Activated naive CD4-positive, alpha-beta T cell treated with Interleukin-2 at 50 U/mL for 16 hours (primary cell): Measurements from ENCODE around the gene CRYL1.

Source experiments
- DNase-seq: peaks from one replicate; pipeline ENCODE4 v3.0.0-alpha.2; 2020

CRYL1 gene

DNA sequence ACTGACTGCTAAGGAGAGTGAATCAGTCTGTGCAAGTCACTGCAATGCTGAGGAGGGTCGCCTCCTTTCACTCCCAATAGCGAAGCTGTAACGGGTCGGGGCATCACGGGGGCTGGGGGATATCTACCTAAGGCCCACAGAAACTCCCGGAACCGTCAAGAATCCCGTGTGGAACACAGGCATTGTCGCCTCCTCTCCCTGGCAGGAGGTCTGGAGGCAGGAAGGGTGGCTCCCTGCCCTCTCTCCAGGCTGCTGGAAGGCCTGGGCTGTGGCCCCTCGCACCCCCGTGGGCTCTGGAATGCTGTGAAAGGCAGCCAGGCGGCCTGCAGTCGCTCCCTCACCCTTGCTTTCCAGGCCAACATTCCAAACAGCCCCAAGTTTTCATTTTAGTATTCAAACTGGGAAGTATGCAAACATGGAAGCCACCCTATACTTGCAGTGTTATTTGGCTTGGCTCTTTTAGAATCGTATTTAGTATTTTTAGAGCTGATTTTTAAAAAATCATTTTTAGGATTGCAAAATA is 109.4 kb downstream of the CRYL1 start:
- no peak for DNase-seq

DNA sequence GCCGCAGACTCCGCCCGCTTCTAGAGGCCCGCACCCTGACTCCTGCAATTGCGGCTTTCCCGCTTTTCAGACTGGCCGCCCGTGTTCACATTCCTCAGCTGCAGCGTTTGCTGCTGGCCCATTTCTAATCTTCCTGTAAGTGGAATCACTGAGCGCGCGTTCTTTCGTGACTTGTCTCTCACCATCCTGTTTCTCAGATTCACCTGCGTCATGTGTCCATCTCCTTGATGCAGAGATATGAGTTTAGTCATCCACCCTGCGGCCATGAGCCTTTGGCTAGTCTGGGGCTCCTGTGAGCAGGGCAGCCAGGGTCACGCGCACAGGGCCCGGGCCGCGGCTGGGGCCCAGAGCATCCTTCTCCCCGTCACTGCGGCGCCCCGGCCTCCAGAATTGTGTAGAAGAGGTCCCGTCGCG is 110.0 kb downstream of the CRYL1 start:
- DNase-seq, result no peak

DNA sequence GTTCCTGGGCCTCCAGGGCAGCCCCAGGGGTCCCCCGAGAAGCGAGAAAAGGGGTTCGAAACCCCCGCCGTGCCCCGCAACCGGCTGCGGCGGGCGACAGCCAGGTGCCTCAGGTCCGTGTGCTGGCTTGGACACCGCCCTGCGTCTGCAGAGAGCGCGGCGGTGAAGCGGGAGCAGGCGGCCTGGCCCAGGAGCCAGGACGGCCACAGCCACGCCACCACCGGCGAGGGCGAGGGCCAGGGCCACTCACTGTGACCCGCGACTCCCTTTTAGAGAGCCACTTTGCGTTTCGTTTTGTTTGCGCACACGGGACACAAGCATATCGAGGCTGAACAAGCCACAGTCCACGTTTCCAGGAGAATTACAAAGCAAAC is 110.4 kb downstream of the CRYL1 start:
- no peak for DNase-seq

DNA sequence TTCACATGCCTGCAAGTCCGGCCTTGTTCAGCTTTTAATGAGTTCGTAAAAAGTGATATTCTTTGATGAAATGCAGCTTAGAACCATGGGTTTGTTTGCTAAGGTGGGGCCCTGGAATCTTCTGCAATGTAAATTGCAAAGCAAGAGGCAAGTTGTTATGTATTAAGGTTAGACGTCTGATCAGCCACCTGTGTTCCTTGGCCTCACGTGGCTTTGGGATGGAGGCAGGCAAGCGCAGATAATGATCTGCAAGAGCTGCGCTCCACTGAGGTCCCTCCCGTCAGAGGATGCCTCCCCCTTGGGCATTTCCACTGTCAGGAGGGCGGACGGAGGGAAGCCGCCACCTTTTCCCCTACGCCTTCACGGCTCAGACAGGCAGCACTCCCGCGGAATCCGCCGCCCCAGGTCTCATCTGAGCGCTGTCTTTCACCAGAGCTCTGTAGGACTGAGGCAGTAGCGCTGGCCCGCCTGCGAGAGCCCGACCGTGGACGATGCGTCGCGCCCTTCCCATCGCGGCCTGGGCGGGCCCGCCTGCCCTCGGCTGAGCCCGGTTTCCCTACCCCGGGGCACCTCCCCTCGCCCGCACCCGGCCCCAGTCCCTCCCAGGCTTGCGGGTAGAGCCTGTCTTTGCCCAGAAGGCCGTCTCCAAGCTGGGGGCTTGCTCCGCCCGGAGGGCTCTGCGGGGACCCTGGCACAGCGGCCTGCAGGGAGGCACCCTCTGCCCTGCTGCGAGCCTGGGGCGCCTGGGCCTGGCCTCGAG is 110.9 kb downstream of the CRYL1 start:
- no peak for DNase-seq

DNA sequence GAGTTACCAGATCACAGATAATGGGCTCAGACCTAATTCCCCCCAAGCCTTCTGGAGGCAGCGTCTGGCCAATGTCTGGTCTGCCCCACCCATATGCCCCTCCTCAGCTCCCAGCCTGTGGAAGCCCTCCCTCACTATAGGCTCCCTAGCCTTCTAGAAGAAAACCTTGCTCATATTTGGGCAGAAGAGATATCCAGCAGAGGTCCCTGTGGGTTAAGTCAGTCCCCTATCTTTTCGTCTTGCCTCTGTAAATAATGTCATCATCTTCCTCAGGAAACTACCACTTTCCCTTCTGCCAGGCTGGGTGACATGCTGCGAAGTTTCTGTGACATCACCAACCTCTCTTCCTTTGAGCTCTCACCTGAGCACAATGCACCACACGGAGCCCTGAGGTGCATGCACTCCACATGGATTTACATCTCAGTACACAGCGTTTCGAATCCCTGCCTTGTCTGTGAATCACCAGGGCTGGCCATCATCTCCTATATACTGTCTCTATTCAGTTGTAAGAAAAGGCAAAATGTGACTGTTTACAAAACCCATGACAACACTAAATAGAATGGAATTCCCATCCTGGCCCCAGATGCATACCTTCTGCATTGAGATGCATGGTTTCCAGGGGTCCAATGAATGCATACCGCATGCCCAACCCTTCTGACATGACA is 112.8 kb downstream of the CRYL1 start:
- DNase-seq, result peak; percentile 21

DNA sequence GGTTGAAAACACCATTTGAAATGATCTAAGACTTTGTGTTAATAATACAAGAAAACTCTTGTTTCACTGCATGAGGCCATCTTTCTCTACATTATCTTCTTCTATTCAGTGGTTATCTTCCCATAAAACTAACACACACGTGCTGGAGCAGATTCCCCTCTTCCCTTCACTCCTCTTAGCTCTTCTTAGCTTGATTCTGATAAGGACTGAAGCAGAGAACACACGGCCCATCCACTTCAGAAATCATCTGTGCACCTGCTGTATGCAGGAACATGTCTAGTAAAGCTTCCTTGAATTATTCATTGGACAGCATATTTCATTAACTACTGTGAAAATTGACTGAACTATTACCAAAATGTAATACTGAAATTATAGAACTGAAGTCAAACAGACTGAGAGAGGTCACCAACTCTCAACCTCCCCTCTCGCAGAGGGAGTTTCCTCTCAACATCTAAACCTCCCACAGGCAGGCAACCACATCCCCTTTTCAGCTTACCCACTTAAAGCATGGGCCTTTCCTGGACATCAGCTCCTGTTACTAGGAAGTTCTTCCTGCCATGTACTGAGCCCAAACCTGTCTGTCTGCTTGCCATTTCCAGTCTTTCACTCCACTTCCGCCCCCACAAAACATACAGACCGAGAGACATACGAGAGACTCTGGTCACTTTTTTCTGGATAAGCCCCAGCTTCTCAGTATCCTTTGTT is 113.9 kb downstream of the CRYL1 start:
- DNase-seq, result peak; percentile 44

DNA sequence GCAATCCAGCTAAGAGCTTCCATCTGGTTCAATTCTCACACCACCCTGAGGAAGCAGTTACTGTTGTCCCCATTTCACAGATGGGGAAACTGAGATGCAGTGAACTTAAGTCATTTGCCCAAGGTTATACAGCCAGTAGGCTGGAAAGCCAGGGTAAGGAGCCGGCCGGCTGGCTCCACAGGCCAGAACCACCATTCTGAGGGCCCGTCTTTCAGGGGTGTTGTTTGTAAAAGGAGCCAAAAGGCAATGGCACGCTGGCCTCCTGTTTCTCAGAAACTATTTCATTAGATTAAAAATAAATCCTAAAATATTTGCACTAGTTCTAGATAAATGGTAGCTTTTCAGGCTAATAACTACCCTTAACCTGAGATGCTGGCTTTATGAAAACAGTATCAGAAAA is 114.9 kb downstream of the CRYL1 start:
- no peak for DNase-seq

DNA sequence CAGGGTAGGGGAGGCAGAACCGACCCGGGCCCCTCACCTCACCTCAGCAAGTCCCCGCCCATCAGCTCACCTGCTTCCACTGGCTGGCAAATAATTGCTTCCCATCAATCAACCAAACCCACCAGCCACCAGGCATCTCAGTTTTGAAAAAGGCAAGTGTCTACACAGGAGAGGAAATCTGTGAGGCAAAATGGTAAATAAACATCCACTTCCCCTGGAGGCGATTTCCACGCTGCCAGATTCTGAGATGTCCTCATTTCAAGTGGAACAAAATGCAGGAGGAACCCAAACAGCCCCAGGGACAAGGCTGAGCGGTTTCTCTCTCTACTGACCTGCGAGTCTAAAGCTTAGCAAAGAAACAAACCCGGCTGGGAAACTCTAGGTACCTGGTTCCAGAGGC is 117.5 kb downstream of the CRYL1 start:
- no peak for DNase-seq

DNA sequence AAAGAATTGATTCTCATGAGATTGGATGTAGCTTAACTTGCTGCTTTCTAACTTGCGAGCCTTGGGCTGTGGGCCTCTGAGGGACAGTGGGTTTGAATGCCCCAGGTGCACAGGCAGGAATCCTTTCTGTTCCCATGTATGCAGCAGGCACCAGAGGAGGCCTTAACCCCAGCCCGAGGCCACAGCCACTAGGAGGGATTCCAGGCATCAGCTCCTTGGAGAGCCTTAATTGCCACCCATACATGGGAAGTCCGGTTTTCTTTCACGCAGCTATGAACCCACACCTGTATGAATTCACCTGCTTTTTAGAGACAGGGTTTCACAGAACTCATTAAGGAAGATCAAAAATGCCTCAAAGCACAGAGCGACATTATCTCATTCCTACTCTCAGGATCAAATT is 117.9 kb downstream of the CRYL1 start:
- DNase-seq, result no peak

DNA sequence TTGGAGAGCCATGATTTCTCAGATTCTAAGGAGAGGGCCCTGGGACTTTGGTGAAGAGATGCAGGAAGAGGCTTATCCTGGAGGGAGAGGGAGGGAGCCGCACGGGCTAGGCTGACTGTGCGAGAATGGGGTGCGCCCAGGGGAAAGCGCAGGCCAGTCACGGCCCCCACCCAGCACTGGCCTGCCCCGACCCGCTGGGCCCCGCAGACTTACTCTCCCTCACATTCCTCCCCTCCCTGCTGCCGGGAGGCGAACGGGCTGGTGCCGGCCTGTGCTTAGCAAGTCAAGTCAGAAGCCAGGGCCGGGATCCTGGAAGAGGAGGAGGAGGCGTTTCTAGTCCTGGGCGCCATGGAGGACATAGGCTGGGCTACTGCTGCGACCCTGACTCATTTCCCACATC is 120.0 kb downstream of the CRYL1 start:
- DNase-seq, result no peak

DNA sequence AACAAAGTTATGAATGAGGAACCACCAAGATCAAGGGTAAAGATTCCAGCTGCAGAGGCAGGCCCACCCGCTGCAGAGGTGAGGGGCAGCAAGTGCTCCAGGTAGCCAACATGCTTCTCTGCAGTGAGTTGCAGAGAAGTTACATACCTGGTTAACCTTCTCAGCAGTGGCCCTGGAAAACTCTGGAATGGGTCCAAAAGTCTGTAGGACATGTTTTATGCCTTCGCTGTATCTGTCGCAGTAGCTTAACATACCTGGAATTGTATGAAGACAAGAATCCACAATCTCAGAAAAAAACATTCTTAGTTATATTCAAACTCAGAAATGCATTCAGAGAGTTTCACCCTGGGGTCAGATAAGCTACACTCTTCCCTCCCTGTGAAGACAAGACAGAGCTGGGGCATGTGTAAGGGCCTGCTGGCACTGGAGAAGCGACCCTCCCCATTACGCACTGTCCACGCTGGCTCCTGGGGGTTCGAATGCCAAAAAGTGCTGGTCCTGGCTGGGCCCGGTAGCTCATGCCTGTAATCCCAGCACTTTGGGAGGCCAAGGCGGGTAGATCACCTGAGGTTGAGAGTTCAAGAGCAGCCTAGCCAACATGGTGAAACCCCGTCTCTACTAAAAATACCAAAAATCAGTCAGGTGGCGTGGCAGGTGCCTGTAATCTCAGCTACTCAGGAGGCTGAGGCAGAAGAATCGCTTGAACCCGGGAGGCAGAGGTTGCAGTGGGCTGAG is 121.0 kb downstream of the CRYL1 start:
- DNase-seq, result no peak

DNA sequence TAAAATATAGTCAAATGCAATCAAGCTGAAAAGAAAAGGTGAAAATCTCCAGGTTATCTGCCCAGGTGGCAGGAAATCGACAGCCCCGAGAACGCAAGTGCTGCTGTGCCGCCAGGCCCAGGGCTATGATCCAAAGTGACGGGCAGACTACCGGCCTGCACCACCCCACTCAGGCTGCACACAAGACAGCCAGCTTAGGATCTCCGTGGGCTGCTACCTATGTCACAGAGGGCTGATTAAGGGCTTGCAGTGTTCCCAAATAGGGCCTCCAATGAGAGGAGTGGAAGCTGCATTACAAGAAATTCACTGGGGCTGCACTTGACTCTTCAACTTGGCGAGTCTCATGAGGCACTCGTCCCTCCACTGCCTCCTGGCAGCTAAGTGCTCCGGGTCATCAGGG is 121.8 kb downstream of the CRYL1 start:
- DNase-seq, result no peak

DNA sequence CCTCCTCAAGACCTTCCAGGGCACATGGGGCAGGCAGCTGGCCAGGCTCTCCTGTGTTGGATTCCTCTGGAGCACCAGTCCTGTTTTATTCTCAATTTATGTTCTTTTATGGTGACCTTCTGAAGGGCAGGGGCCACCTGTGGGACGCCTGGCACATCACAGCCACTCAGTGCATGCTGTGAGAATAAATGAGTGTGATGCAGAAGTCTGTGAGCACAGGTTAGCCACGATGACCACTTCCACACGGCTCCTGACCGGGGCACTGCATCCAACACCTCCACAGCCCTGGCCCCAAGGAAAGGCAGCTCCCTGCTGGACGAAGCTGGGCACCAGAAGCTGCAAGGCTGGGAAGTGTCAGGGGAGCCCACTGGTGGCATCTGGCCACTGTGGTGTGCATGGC is 122.8 kb downstream of the CRYL1 start:
- DNase-seq, result no peak

DNA sequence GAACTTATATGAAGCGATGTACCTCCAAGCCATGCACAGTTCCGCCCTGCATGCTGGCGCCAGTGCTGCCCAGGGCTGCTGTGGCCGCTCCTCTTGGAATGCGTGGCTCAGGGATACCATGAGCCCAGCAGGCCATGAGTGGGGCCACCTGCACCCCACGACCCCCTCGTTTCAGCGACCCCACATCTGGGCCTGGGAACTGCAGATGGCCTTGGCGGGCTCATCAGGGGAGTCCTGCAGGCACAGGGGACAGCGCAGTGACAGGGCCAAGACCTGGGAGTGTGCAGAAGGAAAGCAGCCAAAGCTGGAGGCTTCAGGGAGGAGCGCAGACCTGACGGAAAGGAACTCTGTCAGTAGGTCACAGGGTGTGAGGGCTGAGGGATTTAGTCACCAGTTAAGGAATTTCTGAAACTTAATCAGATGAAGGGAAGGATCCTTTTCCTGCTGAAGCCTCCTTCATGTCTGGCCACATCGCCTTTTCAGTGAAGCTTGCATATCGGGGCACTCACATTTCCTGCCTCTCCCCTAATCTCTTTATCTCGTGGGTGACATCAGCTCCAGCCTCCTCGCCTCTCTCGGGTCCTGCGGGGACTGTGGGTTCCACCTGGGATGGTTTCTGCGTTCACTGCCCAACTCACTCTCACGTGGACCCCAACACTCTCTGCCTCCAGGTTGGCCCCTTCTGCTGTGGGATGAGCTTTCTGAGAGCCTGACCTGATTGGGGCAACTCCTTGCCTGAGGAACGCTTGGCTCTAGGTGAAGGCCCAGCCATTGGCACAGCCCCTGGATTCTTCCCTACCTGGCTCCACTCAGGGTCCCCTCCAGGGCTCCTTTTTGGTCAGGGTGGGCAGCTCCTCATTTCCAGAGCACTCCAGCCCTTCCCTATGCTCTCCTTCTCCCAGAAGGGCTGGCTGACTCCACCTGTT is 123.5 kb downstream of the CRYL1 start:
- no peak for DNase-seq

DNA sequence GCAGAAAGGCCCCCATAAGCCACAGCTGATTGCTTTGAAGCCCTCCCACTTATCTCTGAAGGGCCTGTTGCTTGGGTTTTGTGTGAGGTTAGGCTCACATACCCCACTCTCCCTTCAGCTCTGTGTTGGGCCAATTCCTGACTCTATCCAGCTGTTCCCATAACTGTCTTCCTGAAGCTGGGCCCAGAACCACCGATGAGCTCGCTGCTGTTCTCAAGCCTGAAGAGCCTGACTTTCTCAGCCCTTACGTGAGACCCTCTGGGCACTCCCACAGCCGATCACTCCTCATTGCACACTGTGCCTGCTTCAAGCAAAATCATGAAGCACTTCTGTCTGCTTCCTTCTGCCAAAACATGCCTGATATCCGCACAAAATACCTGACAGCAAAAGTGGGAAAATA is 124.1 kb downstream of the CRYL1 start:
- DNase-seq, result no peak

DNA sequence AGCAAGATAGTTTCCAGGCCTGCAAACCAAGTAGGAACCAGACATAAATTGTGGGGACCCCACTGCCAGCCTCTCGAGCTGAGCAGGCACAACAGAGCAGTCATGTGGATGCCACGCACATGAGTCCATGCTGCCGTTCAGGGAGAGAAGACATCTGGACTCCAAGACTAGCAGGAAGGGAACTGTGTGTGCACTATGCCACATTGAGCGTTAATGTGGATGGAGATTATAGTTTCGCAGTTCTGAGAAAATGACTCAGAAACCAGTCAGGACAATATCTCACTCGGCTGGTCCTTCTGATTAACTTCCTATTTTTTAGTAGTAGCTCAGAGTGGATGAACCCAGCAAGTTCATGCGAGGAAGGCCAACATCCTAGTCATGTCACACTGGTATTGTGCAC is 124.9 kb downstream of the CRYL1 start:
- DNase-seq, result no peak

DNA sequence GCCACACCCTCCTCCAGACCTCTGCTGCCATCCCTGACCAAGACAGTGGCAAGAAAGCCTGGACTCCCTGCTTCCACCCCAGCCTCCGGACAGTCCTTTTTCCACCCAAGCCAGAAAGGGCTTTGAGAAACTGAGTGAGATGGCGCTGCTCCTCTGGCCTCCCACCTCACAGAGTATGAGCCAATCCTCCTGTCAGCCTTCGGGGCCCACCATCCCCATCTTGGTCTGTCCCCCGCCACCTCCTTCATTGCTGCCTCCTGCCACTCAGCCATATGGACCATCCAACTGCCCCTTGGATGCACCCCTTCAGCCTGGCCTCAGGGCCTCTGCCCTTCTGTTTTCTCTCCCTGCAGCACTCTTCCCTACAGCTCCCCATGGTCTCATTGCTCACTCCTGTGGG is 125.7 kb downstream of the CRYL1 start:
- no peak for DNase-seq

DNA sequence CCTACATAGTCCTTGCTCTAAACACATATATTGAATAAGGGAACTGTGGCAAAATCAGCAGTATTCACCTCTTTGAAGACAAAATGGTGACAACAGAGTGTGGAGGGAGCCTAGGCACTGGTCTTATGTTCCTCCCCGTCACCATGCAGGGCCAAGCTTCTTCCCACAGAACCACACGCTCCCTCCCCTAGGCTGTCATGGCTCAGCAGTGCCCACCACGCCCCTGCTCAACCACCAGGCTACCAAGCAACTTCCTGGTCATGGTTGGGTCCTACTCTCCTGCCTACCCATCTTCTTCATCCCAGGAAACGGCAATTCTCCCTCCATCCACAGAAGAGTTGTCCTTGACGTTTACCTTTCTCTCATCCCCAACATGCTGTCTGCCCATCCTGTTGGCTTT is 126.1 kb downstream of the CRYL1 start:
- DNase-seq, result no peak

DNA sequence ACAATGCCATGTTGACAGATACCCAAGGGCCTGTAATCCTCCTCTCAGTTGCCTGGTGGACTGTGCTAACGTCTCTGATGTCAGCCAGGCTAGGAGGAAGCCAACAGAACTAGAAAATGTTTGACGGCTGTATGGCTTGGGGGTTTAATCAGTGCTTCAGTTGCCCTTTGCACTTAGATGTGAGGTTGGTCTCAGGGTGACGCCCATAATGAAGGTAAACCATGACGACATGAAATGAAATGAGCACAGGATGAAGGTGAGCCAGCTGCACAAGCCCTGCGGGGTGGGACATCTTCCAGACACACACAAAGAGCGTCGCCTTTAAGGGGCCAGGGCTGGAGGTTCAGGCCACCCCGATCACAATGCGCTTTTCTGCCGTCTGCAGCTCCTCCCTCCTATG is 127.2 kb downstream of the CRYL1 start:
- no peak for DNase-seq

DNA sequence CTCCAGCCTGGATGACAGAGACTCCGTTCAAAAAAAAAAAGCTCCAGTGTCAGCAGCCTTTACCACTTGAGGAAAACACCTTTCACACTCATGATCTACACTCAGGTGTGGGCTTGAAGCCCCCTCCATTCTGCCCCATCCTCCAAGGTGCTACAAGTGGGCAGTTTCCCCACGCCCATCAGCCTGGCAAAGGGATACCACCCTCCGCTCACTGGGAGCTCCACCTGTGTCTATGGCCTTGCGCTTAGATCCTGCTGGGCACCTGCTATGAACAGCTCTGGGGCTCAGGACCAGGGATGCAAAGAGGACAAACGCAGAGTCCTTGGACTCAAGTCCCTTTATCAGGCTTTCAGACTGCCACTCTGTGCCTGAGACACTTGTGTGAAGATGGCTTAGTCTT is 127.8 kb downstream of the CRYL1 start:
- no peak for DNase-seq

DNA sequence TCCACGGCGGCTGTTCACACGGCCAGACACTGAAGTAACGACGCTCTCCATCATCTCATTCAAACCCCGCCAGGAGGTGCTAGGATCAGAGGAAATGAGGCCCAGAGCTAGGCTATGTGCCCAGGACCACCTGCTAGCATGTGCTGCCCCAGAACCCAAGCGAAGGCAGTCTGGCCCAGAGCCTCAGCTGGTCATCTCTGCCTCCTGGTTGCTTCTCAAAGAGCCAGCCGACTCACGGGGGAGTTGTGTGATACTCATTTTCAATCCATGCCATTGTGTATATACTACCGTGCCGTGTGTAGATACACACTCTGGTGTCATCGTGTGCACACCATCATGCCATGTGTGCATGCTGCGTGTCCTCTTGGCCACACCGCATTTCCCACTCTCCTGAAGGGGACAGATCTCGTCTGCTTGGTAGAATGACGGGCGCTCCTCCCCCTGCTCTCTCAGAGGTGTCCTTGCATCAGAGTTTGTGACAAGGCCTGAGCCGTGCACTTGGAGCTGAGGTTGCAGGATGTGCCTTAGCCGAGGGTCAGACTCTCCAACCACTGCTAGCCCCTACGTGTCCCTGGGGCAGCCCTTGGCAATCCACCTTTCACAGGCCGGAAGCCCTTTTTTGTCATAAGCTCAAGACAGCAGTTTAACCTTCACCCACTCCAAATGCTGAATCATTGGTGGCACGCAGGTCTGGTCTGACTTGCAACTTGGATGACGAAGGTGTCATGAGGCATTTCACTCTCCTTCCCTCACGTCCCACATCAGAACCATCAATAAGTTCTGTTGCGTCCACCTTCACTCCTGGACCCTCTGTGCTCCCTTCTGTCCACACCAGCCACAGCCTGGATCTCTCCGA is 130.4 kb downstream of the CRYL1 start:
- DNase-seq, result no peak
